Stimulated activated naive CD8-positive, alpha-beta T cell treated with anti-CD3 and anti-CD28 coated beads, Interleukin-15, amount 100 ng/mL, for 72 hours (primary cell): ENCODE measurements around the gene CIBAR2.
A peak's percentile ranks its signal among the peaks of the same experiment; 100 is the strongest.

ENCODE experiments used
- ATAC-seq: fragments of 150-1000 bp; cut with Tn5 transposase; 2 replicates; pipeline ENCODE4 v1.10.0; 2021; ENCODE audit warnings: mild to moderate bottlenecking, moderate library complexity
- DNase-seq, 2 donors: peaks; one replicate each; pipeline ENCODE4 v3.0.0; 2021 to 2022
- H3K27ac Mint-ChIP-seq, 2 donors: one replicate each; pipeline ENCODE4 v1.8.0; 2022; ENCODE audit warnings: mild to moderate bottlenecking in 2 of 2, mixed read lengths in 2 of 2, moderate library complexity in 2 of 2
- H3K27me3 Mint-ChIP-seq: one replicate; pipeline ENCODE4 v1.8.0; 2022; ENCODE audit warnings: mixed read lengths
- H3K4me1 Mint-ChIP-seq: one replicate; pipeline ENCODE4 v1.8.0; 2022; ENCODE audit warnings: mild to moderate bottlenecking, mixed read lengths
- H3K4me3 Mint-ChIP-seq, 2 donors: one replicate each; pipeline ENCODE4 v1.8.0; 2022; ENCODE audit warnings: mild to moderate bottlenecking in 2 of 2, mixed read lengths in 2 of 2, moderate library complexity in 1 of 2
- H3K9me3 Mint-ChIP-seq, 2 donors: one replicate each; pipeline ENCODE4 v1.8.0; 2022; ENCODE audit warnings: mixed read lengths in 2 of 2

Gene CIBAR2

DNA sequence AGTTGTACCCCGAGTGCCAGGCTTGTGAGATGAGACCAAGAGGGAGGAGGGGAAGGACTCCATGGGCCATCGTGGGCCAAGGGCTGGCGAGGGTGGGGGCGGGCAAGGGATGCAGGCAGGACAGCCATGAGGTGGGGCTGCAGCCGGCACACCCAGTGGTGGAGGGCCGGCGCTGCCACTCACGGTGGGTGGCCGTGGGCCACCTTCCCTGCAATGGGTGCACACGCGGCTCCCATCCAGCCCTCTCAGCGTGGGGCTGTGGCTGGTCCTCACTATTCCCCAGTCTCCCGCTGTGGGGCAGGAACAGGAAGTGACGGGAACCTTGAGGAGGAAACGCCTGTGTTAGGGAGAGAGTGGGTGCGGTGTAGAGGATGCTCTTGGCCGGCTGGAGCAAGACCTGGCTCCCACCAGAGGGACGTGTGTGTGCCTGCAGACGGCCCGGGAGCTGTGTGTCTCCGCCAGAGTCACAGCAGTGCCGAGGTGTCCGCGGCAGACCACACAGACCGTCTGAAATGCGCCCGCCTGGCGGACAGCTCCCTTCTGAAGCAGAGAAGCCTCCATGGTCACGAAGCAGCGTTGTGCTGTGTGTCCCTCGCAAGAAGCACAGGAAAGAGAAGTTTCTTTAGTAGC lies 23.6 kb downstream of the CIBAR2 start:
- Mint-ChIP-seq H3K4me1 (peaks cover 27% of the 10 kb centered on the region), H3K4me3 (no peak overlapping the region), H3K27ac (no peak overlapping the region), H3K27me3 (no peaks in the 10 kb centered on the region), H3K9me3 (no peaks in the 10 kb centered on the region)
- no peak for DNase-seq
- ATAC-seq, result no peak

DNA sequence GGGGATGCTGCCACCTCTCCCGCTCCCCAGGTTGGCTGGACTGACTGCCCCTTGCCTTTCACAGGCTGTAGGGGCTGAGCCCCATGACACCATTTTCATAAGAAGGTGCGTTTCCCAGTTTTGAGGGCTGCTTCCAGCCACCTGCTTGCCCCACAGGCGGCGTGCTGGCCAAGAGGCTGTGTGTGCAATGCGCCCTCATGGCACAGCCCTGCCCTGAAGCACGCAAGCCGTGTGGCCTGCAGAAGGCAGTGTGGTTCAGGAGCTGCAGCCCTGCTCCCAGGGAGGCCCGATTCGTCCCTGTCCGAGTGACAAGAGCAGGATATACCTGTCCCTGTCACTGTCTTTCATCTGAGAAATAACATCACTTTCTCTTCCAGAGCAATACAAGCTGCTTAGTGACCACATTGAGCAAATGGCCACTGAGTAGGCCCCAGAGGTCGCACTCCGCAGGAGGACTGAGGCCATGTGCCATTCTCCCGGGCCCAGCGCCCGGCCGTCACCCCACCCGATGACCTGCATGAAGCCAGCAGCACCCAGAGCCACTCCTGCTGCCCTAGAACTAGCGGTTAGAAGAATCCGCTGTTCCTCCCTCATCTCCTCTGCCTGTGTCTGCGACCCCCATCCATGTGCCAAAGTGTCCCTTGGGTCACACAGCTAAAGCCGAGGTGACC lies 24.2 kb downstream of the CIBAR2 start:
- no peaks in the 10 kb centered on the region for H3K9me3 Mint-ChIP-seq
- DNase-seq (no peak), ATAC-seq (no peak)
- H3K27me3 Mint-ChIP-seq, result no peaks in the 10 kb centered on the region
- H3K4me3 Mint-ChIP-seq, result no peak overlapping the region
- peaks cover 33% of the 10 kb centered on the region for H3K4me1 Mint-ChIP-seq
- H3K27ac Mint-ChIP-seq, result no peak overlapping the region

DNA sequence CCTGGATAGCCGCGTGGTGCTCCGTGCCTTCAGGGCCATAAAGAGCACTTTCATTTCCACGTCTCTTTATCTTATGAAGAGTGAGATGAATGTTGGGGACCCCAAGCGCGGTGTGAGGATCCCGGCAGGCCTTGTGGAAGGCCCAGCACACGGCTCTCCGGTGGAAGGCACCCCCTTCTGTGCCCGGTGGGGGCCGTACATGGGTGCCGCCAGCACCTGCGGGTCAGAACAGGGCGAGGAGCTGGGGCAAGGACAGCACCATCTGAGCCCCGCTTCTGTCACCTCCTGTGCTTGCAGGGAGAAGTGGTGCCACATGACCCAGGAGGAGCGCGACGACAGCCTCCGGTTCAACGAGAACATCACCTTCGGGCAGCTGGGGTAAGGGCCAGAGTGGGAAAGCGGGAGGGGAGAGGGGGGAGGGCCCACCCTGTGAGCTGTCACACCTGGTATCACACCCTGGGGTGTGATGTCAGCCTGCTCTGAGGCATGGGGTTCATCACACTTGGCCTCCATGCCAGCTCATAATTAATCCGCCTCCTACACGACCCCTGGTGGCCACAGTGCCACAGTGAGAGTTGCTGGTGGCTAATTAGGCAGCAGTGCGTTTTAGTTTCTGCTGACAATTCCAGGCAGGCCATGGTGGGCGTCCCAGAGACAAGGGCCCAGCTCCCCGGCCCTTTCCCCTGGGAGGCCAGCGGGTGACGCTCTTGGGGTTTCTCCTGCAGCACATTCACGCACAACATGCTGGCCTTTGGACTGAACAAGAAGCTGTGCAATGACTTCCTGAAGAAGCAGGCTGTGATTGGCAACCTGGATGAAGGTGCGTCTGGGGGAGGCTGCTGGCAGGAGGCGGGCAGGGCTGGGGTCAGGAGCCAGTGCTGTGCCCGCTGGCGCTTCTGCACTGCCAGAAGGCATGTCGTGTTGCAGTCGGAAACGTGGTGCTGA lies 25.7 kb downstream of the CIBAR2 start:
- peak; percentile 89 for ATAC-seq
- Mint-ChIP-seq H3K27ac (no peak overlapping the region), H3K27me3 (no peaks in the 10 kb centered on the region), H3K4me3 (no peak overlapping the region), H3K9me3 (no peaks in the 10 kb centered on the region), H3K4me1 (peaks cover 43% of the 10 kb centered on the region)
- DNase-seq, result peak; percentile 59 to 78

GRCh38 chr16:85085721-85086120 lies 26.6 kb downstream of the CIBAR2 start:
- DNase-seq (no peak), ATAC-seq (no peak)
- Mint-ChIP-seq H3K4me1 (peaks cover 40% of the 10 kb centered on the region), H3K27ac (no peak overlapping the region), H3K4me3 (no peak overlapping the region), H3K9me3 (no peaks in the 10 kb centered on the region), H3K27me3 (no peaks in the 10 kb centered on the region)

DNA sequence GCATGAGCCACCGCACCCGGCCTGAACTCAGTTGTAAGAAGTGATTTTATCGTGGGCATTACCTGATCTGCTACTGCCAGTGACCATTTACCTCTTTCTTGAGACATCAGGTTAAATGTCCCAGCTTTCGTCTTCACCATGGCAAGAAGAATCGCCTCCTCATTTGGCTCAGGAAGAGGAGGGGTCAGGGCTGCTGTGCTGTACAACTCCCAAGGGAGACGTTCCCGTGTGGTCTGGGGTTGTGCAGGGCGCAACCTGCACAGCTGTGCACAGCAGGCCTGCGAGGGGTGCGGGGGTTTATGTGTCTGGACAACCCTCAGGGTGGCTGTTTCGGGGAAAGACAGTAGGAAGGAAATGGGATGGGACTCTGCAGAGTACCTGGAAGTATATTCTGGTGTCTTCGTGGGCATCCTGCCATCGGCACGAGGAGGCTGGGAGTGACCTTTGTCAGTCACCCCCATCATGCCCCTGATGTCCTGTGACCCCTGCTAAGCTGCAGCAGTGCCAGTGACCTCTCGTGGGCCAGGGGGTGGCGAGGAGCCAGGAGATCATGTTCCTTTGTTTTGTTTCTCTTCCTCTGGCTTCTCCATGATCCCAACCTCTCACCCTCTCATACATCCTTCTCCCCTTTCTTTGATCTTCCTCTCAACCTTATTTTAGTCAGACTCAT lies 27.3 kb downstream of the CIBAR2 start:
- ATAC-seq, result no peak

GRCh38 chr16:85083051-85083639 lies 29.1 kb downstream of the CIBAR2 start:
- no peaks in the 10 kb centered on the region for H3K27me3 Mint-ChIP-seq
- no peaks in the 10 kb centered on the region for H3K9me3 Mint-ChIP-seq
- ATAC-seq (no peak), DNase-seq (no peak)
- peak overlapping the region in 1 of 2 donors; percentile 14 for H3K27ac Mint-ChIP-seq
- peaks cover 29% of the 10 kb centered on the region for H3K4me1 Mint-ChIP-seq
- no peak overlapping the region for H3K4me3 Mint-ChIP-seq

More for the DNA sequence above, 27.3 kb downstream of the CIBAR2 start:
- Mint-ChIP-seq H3K9me3 (no peaks in the 10 kb centered on the region), H3K27ac (peak overlapping the region in 1 of 2 donors; percentile 67), H3K4me3 (no peak overlapping the region), H3K27me3 (no peaks in the 10 kb centered on the region), H3K4me1 (peaks cover 32% of the 10 kb centered on the region)
- DNase-seq, result no peak

GRCh38 chr16:85082173-85083050 lies 29.9 kb downstream of the CIBAR2 start:
- H3K4me3 Mint-ChIP-seq, result peak overlapping the region in 1 of 2 donors; percentile 9
- H3K27me3 Mint-ChIP-seq, result no peaks in the 10 kb centered on the region
- no peaks in the 10 kb centered on the region for H3K9me3 Mint-ChIP-seq
- no peak for DNase-seq
- H3K27ac Mint-ChIP-seq, result no peak overlapping the region
- peaks cover 29% of the 10 kb centered on the region for H3K4me1 Mint-ChIP-seq
- ATAC-seq, result no peak

DNA sequence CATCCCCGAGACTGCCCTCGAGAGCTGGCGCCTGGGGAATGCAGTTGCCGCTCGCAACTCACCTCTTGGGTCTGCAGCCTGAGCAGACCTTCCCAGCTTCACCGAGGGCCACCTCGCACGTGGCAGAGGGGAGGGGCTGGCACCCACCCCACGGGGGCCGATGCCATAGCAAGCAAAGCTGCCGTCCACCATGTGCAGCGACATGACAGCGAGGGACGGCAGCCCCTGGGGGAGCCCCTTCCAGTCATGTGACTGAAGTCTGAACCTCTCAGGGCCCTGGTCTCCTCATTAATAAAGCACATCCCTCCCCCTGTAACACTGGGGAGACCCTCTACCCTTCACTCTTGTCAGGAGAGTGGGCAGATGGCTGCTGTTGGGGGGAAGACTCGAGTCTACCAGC lies 30.5 kb downstream of the CIBAR2 start:
- DNase-seq, result no peak
- ATAC-seq, result no peak
- Mint-ChIP-seq H3K4me1 (peaks cover 30% of the 10 kb centered on the region), H3K4me3 (no peak overlapping the region), H3K9me3 (no peaks in the 10 kb centered on the region), H3K27me3 (no peaks in the 10 kb centered on the region), H3K27ac (no peak overlapping the region)

DNA sequence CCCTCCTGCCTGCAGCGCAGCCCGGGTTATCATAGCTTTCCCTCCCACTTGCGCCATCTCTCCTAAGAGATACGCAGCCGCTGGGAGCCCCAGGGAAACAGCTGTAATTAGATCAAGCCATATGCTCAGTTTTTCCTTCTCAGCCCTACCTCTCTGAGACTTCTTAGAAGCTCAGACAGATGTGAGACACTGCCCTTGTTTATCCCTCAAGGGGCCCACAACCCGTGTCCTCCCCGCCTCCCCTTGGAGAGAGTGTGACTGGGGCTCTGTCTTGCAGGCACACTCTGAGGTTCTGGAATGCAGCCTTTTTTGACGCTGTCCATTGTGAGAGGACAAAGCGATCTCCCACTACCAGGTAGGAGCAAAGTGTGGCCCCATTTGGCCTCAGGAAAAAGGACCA lies 31.2 kb downstream of the CIBAR2 start:
- ATAC-seq (no peak), DNase-seq (no peak)
- H3K27ac Mint-ChIP-seq, result no peak overlapping the region
- H3K9me3 Mint-ChIP-seq, result no peaks in the 10 kb centered on the region
- no peak overlapping the region for H3K4me3 Mint-ChIP-seq
- no peaks in the 10 kb centered on the region for H3K27me3 Mint-ChIP-seq
- H3K4me1 Mint-ChIP-seq, result peaks cover 24% of the 10 kb centered on the region

DNA sequence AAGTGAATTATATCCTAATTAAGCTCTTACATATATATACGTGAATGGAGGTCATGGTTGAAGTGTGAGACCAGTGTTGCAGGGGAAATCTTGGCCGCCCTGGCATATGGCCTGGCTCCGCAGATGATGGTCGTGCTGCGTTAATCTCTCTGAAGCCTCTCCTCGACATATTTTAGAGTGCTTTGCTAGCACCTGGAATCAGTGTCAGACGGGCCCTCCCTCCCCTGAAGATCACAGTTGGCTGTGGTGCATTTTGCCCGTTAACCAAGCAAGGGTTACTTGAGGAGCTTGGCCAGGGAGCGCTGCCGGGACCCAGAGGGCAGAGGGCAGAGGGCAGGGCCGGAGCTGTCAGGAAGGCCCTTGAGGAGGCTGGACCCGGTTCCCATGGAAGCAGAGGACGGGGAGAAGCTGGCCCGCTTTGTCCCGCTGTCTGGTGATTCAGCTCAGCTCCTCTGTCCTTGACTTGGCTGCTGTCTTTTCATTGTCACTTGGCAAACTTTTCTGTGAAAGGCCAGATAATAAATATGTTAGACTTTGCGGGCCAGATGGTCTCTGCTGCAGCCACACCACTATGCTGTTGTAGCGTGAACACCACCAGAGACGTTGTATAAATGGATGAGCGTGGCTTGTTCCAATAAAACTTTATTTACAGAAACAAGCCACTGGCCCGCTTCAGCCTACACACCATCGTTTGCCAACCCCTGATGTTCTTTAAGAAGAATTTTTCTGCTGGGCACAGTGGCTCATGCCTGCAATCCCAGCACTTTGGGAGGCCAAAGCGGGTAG lies 32.3 kb downstream of the CIBAR2 start:
- ATAC-seq, result no peak
- no peak for DNase-seq
- no peaks in the 10 kb centered on the region for H3K9me3 Mint-ChIP-seq
- no peak overlapping the region for H3K27ac Mint-ChIP-seq
- H3K27me3 Mint-ChIP-seq, result no peaks in the 10 kb centered on the region
- H3K4me1 Mint-ChIP-seq, result peaks cover 24% of the 10 kb centered on the region
- no peak overlapping the region for H3K4me3 Mint-ChIP-seq

GRCh38 chr16:85078952-85079351 lies 33.3 kb downstream of the CIBAR2 start:
- Mint-ChIP-seq H3K27ac (no peak overlapping the region), H3K4me3 (no peak overlapping the region), H3K4me1 (peaks cover 24% of the 10 kb centered on the region), H3K9me3 (no peaks in the 10 kb centered on the region), H3K27me3 (no peaks in the 10 kb centered on the region)
- ATAC-seq (no peak), DNase-seq (no peak)

DNA sequence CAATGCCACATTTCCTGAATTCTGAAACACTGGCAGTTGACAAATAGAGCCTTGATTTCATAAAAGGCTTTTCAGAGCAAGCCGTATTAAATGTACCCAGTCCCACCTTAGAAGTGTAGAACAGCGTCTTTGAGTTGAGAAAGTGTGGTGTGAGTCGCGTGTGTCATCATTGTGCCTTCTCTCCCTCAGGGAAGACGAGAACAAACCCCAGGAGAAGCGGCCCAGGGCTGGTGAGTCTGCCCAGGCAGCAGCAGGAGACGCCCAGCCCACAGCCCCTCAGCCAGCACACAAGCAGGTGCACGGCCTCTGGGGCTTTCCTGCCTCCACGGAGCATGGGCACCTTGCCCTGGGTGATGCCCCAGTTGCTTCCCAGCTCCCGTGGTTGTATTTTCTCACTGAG lies 34.0 kb downstream of the CIBAR2 start:
- no peak for ATAC-seq
- no peak for DNase-seq
- no peak overlapping the region for H3K4me3 Mint-ChIP-seq
- no peaks in the 10 kb centered on the region for H3K27me3 Mint-ChIP-seq
- peaks cover 17% of the 10 kb centered on the region for H3K4me1 Mint-ChIP-seq
- H3K27ac Mint-ChIP-seq, result no peak overlapping the region
- H3K9me3 Mint-ChIP-seq, result no peaks in the 10 kb centered on the region

DNA sequence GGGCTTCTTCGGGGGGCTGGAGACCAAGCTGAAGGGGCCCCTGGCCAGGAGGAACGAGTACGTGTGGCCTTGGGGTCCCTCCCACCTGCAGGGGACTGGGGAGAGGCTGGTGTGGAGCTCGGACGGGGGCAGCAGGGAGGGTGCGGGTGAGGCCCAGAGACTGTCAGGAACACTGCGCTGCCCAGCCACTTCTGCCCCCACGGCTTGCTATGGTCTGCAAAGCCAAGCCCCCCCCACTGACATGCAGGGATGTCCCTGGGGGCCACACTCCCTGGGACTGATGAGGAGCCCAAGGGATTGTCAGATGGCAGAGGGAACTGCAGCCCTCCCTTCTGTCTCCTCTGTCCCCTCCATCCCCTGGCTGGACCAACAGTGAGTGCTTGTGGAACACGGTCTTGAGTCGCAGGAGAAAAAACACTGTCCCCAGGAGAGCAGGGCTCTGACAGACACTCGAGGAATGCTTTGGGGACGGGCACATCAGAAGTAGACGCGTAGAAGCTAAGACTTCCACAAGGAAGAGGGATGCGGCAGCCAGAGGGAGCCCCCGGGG lies 34.6 kb downstream of the CIBAR2 start:
- H3K4me1 Mint-ChIP-seq, result peaks cover 11% of the 10 kb centered on the region

More for the DNA sequence above, 34.6 kb downstream of the CIBAR2 start:
- Mint-ChIP-seq H3K4me3 (no peak overlapping the region), H3K27me3 (no peaks in the 10 kb centered on the region), H3K9me3 (no peaks in the 10 kb centered on the region), H3K27ac (no peak overlapping the region)
- DNase-seq (no peak), ATAC-seq (no peak)
